Stimulated activated naive CD4-positive, alpha-beta T cell (primary cell): ENCODE results near the gene DPP6.
"Not testable (repeated sequence)": the region's sequence is repeated elsewhere in the genome, so short reads cannot be mapped to it uniquely, and the experiment has no call there.

Experiments used
- DNase-seq, 6 experiments: peaks; one replicate each; lab custom pipeline; 2025; lab: John Stamatoyannopoulos, UW

Gene DPP6

GRCh38 chr7:154051643-154052529, at the start of gene DPP6:
Gene DPP6 (plus strand): TSS chr7:154052398.
- DNase-seq: not testable (repeated sequence)

DNA sequence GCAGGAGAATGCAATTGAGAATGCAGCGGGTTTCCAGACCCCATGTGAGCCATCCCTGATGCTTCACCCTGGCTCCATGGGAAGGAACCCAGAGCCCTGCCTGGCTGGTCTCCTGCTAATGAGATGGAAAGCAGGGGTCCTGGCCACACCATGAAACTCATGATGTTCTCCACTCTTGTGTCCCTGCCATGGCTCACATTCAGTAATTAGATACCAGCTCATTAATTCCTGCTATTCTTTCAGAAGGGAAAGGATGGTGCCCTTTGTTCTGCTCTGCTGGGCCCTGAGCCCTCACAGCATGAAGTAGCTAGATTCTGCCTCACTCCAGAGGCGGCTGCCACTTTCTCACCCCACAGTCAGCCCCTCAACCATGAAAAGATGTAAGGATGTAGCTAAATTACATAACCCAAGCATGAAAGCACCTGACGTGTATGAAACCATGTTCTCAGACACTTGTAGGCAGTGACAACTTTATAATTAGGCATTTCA, 42.7 kb upstream of the DPP6 start:
- not testable (repeated sequence) for DNase-seq

DNA sequence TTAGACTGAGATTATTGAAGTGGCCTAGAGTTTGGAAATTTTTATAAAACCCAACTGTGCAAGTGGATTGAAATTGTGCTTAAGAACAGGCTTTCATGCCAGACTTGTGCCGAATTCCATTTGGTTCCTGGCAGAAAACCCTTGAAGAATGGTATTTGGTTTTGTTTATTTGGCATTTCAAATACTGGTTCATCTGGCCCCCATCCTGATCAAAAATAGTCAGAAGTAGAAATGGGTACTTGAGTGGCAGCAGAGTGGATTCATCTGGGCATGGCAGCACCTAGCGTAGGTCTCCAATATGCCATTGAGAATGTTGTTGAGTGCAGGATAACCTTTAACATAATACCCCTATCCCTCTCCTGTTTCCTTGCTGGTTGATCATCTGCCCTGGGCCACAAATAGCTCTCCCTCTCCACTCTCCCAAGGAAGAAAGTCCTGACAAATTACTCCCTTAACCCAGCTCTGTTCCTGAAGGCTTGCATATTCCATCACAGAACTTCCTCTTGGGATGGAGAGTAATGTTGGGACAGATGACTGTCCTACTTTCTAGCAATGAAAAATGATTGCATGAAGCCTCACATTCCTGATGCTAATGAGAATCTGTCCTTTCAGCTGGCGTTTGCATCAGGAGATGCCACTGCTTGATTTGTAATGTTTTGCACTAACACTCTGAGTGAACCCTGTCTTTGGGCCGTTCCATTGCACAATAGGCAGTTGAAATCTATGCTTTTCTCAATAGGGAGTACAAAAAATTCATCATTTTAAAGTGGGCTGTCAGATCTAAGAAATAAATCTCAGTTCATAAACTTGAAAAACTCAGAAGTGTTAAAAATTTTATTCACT, 41.3 kb upstream of the DPP6 start:
- DNase-seq: not testable (repeated sequence)

GRCh38 chr7:154012800-154013199, 39.4 kb upstream of the DPP6 start:
- not testable (repeated sequence) for DNase-seq

GRCh38 chr7:154015636-154016035, 36.6 kb upstream of the DPP6 start:
- not testable (repeated sequence) for DNase-seq

GRCh38 chr7:154018354-154018753, 33.8 kb upstream of the DPP6 start:
- DNase-seq: not testable (repeated sequence)

DNA sequence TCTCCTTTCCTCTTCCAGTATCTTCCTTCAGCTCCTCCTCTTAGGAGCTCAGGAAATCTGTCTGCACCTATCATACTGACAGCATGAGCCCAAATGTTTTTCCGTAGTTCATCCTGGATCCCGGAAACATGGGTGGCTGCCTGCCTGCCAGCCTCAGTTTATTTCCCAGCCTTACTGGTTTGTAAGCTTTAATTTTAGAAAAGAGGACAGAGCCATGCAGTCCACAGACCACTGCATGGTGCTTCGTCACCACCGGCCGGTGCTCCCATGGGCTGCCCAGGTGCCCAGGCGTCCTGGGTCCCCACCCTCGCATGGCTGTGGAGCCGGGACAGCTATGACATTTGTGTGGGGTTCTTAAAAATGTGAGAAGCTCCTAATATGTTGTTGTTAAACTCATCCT, 24.4 kb upstream of the DPP6 start:
- DNase-seq: not testable (repeated sequence)

GRCh38 chr7:154030476-154031080, 21.6 kb upstream of the DPP6 start:
- not testable (repeated sequence) for DNase-seq

DNA sequence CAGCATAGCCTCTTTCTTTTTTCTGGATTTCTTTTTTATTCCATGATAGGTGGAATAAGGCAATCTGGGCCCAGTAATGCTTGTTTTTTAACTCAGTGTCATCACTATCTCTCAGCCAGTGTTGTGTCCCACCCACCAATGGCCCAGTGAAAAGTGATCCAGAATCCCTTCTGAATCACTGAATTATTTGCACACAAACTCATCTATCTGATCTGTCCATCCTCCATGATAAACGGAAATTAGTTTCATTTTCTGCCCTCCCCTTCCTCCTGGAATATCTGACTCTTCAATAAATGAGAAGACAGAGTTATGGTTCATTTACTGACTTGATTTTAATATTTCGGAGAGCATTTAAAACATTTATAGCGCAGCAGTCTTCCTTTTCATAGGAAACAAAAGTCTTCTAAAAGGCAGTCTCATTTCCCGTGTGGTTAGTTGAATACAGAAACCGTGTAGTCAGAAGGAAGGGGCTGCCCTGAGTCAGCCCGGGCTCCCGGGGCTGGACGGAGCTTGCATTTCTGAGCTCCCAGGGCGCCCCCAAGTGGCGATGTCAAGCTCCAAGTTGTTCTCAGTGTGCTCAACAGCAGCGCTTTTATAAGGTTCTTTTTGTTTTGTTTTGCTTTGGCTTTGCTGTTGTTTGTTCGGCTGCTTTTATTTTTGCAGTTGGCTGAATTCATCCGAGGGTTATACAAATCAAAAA, 12.6 kb upstream of the DPP6 start:
- not testable (repeated sequence) for DNase-seq

DNA sequence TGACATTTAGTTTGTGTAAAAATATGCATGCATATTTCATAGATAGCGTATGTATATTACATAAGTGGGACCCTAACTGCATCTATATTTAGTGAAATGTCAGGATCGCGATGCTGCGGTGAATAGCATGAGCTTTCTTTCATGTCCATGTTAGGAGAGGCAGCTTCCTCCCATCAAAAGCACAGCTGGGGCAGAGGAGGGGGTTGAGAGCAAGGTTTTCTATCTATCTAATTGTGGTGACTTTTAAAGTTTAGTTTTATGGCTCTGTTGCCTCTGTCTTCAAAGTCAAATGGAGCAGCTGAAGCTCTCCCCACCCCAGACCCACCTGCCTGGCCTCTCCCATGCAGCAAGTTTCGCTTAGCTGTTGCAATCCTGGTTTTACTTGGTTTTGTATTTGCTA, 1.8 kb upstream of the DPP6 start:
- DNase-seq: not testable (repeated sequence)

DNA sequence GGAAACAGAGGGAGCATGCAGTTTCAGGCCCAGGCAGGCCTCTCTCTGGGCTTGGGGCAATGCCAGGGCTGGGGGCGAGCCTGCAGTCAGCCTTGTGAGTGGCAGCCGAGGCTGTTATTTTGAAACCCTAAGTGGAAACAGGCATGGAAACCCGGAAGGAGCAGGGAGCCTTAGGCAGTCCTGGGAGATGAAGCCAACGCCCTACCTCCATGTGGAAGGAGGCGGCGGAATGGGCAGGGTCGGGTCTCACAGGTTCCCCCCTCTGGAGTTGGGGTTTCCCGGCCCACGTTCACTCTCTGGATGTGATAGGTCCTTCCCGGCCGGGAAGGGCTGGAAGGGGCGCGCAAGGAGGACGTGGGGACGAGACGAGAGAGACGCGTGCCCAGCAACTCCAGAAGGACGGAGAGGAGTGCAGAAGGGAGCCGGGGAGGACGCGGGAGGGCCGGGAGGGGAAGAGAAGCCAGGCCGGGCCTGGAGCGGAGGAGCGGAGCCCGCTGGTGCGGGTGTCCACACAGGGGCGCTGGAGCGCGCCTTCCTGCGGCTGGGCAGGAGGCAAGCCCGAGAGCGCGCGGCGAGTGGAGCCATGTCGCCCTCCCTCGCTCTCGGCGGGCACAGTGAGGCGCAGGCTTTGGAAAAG, 1.1 kb upstream of the DPP6 start:
- not testable (repeated sequence) for DNase-seq

- not testable (repeated sequence) for DNase-seq
These were observed 493 bp downstream of the DPP6 start for GRCh38 chr7:154052530-154053252.

- DNase-seq: not testable (repeated sequence)
These were observed 1.5 kb downstream of the DPP6 start for GRCh38 chr7:154053466-154054312.

DNA sequence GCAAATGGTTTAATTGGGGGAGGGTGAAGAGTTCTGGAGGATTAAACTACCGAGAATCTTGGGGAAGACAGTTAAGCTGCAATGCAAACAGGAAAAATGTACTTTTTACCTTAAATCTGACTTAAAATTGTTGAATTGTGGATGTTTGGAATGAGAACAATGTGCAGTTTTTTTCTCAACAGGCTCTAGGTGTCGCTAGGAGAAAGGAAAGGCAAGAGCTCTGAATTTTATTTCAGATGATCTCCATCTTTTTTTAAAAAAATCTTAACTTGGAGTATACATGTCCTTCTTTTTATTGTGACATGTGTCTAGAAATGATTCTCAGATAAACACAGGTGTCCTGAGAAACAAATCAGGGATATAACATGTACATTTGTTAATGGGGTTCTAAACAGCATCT, 2.5 kb downstream of the DPP6 start:
- DNase-seq: not testable (repeated sequence)

DNA sequence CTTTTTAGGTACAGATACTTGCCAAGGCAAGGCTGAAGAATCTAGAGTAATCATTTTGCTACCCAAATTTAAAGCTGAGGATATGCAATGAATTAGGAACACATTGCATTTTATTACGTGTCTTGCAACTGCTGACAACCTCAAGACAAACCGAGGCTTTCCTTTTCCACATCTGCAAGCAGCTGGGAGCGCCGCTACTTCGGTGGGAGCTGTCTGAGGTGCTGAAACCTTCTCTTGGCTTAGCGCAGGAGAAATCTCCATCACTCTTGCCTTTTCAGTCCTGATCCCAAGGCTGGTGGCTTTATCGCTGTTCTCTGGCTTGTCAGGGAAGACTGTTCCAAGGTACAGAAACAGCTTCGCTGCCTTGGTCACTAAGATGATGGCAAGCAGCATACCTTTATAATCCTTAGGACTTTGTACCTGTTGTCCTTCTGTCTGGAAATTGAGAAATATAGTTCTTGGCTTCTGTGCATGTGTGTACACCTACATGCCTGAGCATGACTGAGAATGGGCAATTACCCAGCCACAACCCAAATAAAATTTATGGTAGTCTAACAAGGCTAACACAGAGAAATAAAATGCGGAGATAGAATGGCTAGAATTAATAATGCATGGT, 3.4 kb downstream of the DPP6 start:
- DNase-seq: not testable (repeated sequence)

DNA sequence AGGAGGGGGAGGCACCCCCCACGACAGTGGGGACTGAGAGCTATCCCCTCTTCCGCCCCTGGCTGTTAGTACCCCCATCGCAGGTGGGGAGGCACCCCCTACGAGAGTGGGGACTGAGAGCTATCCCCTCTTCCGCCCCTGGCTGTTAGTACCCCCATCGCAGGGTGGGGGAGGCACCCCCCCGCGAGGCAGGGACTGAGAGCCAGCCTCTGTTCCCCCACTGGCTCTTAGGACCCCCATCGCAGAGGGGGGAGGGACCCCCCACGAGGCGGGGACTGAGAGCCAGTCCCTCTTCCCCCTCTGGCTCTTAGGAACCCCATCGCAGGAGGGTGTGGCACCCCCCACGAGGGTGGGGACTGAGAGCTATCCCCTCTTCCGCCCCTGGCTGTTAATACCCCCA, 6.6 kb downstream of the DPP6 start:
- not testable (repeated sequence) for DNase-seq

- DNase-seq: not testable (repeated sequence)
These were observed 8.4 kb downstream of the DPP6 start for GRCh38 chr7:154060551-154060950.

GRCh38 chr7:154071833-154072232, 19.6 kb downstream of the DPP6 start:
- not testable (repeated sequence) for DNase-seq
